G401 (cell line): ENCODE measurements around the gene PEX16. TPM values are rescaled to one million over a fixed set of nuclear protein-coding genes. Genes with fewer than 3 reads are reported as not detected.

ENCODE experiments used
- DNase-seq: peaks from one replicate; pipeline ENCODE4 v3.0.0-alpha.2; 2015; ENCODE audit warnings: low spot score
- in situ Hi-C: cut with HindIII; loops from 2 replicates; pipeline ENCODE4 v1.10.0; 2016; ENCODE audit warnings: low sequenced_read_pairs, mixed read lengths
- total RNA-seq: library from RNA; depleted of rRNA; stranded (reverse); fragments of >200 nt; shearing (Covaris generic); gene quantifications from 2 replicates; pipeline ENCODE4 v1.2.3, GENCODE V29; 2014; rRNA removed

PEX16 gene
- 32.5 and 38.8 TPM in 2 replicates for total RNA-seq

GRCh38 chr11:45917623-45918330 lies at the start of gene PEX16:
Gene PEX16 (minus strand): TSS chr11:45917877. CDS start chr11:45917811, 66 bp downstream.
- in situ Hi-C loops, result no loop called here
- DNase-seq, result peak; percentile 98

GRCh38 chr11:45964911-45965389 lies 47.3 kb upstream of the PEX16 start:
- in situ Hi-C loops, result no loop called here
- peak; percentile 91 for DNase-seq

- in situ Hi-C loops, result no loop called here
- no peak for DNase-seq
Observed at GRCh38 chr11:45961751-45962240, 44.1 kb upstream of the PEX16 start.

GRCh38 chr11:45960387-45961095 lies 42.9 kb upstream of the PEX16 start:
- no peak for DNase-seq
- in situ Hi-C loops, result no loop called here

- no peak for DNase-seq
- in situ Hi-C loops, result no loop called here
Observed at GRCh38 chr11:45959851-45960250, 42.2 kb upstream of the PEX16 start.

- no peak for DNase-seq
- in situ Hi-C loops, result no loop called here
Observed at GRCh38 chr11:45949992-45950407, 32.3 kb upstream of the PEX16 start.

- in situ Hi-C loops, result no loop called here
- no peak for DNase-seq
Observed at GRCh38 chr11:45948356-45948755, 30.7 kb upstream of the PEX16 start.

GRCh38 chr11:45947885-45948284 lies 30.2 kb upstream of the PEX16 start:
- no peak for DNase-seq
- in situ Hi-C loops, result no loop called here

- DNase-seq, result no peak
- in situ Hi-C loops, result no loop called here
Observed at GRCh38 chr11:45945397-45945999, 27.8 kb upstream of the PEX16 start.

- in situ Hi-C loops, result no loop called here
- no peak for DNase-seq
Observed at GRCh38 chr11:45942381-45942780, 24.7 kb upstream of the PEX16 start.

GRCh38 chr11:45941285-45941684 lies 23.6 kb upstream of the PEX16 start:
- in situ Hi-C loops, result no loop called here
- DNase-seq, result no peak

- in situ Hi-C loops, result no loop called here
- no peak for DNase-seq
Observed at GRCh38 chr11:45939836-45940235, 22.2 kb upstream of the PEX16 start.

- DNase-seq, result no peak
- in situ Hi-C loops, result no loop called here
Observed at GRCh38 chr11:45937916-45938315, 20.2 kb upstream of the PEX16 start.

GRCh38 chr11:45936511-45937054 lies 18.9 kb upstream of the PEX16 start:
- no peak for DNase-seq
- in situ Hi-C loops, result no loop called here

GRCh38 chr11:45935349-45936064 lies 17.8 kb upstream of the PEX16 start:
- in situ Hi-C loops, result no loop called here

GRCh38 chr11:45934580-45935318 lies 17.1 kb upstream of the PEX16 start:
- in situ Hi-C loops, result no loop called here
- DNase-seq, result no peak

More at GRCh38 chr11:45935349-45936064, 17.8 kb upstream of the PEX16 start:
- no peak for DNase-seq

GRCh38 chr11:45933846-45934579 lies 16.3 kb upstream of the PEX16 start:
- DNase-seq, result no peak
- in situ Hi-C loops, result no loop called here
